PC-3 (cell line): Measurements from ENCODE around the gene BAZ2B.

Experiments used
- EZH2phosphoT487 ChIP-seq: fragments of 300-600 bp; sonication (generic); IDR thresholded peaks from 2 replicates; pipeline ENCODE4 v1.6.1; 2018; ENCODE audit warnings: mild to moderate bottlenecking, antibody characterized with exemption, low read length, borderline replicate concordance
- TF ChIP-seq, protein P1 (sequence below): fragments of 300-600 bp; sonication (generic); conservative IDR thresholded peaks from 2 replicates; pipeline ENCODE4 v1.5.1; 2017; ENCODE audit warnings: antibody characterized with exemption, low read depth, mild to moderate bottlenecking, low read length

DNA sequence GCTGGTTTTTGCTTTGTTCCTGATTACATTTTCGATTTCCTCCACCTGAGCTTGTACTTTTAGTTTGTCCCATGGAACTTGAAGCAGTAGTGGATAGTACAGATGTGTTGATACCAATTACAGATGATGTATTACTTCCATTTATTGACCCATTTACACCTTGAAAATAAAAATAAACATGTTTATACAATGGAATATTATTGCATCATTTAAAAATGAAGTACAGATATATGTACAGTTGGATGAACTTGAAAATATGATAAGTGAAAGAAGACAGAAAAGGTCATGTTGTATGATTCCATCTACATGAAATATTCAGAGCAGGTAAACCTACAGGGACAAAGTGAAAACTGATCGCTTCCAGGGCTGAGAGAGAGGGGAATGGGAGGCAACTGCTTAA lies 169.5 kb downstream of the BAZ2B start:
- TF ChIP-seq, protein P1, sequence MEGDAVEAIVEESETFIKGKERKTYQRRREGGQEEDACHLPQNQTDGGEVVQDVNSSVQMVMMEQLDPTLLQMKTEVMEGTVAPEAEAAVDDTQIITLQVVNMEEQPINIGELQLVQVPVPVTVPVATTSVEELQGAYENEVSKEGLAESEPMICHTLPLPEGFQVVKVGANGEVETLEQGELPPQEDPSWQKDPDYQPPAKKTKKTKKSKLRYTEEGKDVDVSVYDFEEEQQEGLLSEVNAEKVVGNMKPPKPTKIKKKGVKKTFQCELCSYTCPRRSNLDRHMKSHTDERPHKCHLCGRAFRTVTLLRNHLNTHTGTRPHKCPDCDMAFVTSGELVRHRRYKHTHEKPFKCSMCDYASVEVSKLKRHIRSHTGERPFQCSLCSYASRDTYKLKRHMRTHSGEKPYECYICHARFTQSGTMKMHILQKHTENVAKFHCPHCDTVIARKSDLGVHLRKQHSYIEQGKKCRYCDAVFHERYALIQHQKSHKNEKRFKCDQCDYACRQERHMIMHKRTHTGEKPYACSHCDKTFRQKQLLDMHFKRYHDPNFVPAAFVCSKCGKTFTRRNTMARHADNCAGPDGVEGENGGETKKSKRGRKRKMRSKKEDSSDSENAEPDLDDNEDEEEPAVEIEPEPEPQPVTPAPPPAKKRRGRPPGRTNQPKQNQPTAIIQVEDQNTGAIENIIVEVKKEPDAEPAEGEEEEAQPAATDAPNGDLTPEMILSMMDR = no peak
- TF ChIP-seq EZH2phosphoT487 = no peak
